Activated T-cell treated with anti-CD3 and anti-CD28 coated beads, Interleukin-2, amount 50 U/mL, for 24 hours (primary cell): ENCODE measurements around the gene TPSG1.

Source experiments
- DNase-seq: peaks from one replicate; pipeline ENCODE4 v3.0.0-alpha.2; 2020
- H3K27ac Mint-ChIP-seq: 2 replicates; pipeline ENCODE4 v1.8.0; 2020; ENCODE audit warnings: mild to moderate bottlenecking, mixed read lengths
- H3K27me3 Mint-ChIP-seq: 2 replicates; pipeline ENCODE4 v1.8.0; 2020; ENCODE audit warnings: mixed read lengths
- H3K36me3 Mint-ChIP-seq: 2 replicates; pipeline ENCODE4 v1.8.0; 2020; ENCODE audit warnings: low read depth, mixed read lengths
- H3K4me1 Mint-ChIP-seq: 2 replicates; pipeline ENCODE4 v1.8.0; 2020; ENCODE audit warnings: low read depth, mixed read lengths
- H3K4me3 Mint-ChIP-seq: 2 replicates; pipeline ENCODE4 v1.8.0; 2020; ENCODE audit warnings: mild to moderate bottlenecking, moderate library complexity, mixed read lengths
- H3K9me3 Mint-ChIP-seq: 2 replicates; pipeline ENCODE4 v1.8.0; 2020; ENCODE audit warnings: mixed read lengths

Gene TPSG1

DNA sequence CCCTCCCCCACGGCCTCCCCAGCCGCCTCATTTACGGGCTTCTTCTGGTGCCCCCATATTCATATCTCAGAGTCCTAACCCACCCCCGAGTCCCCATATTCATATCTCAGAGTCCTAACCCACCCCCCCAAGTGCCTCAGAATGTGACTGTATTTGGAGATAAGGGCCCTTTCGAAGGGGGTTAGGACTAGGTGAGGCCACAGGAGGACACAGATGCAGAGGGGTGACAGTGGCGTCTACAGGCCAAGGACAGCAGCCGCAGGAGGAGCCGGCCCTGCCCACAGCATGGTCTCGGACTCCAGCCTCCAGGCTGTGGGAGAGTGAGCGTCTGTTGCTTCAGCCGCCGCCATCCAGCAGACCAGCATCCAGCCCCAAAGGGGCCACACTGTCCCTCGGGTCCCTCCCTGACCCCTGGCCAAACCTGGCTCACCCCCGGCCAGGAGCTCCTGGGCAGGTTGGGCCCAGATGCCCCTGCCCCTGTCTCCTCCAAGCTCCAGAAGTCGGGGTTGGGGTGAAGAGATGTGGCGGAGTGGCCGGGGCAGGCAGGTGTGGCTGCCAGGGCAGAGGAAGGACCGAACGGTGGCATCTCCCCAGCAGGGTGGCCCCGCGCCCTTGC, 46.7 kb downstream of the TPSG1 start:
- Mint-ChIP-seq H3K4me1 (no peaks in the 10 kb centered on the region), H3K36me3 (no peaks in the 10 kb centered on the region), H3K9me3 (no peaks in the 10 kb centered on the region), H3K27me3 (no peaks in the 10 kb centered on the region), H3K4me3 (no peak overlapping the region), H3K27ac (no peak overlapping the region)
- no peak for DNase-seq

DNA sequence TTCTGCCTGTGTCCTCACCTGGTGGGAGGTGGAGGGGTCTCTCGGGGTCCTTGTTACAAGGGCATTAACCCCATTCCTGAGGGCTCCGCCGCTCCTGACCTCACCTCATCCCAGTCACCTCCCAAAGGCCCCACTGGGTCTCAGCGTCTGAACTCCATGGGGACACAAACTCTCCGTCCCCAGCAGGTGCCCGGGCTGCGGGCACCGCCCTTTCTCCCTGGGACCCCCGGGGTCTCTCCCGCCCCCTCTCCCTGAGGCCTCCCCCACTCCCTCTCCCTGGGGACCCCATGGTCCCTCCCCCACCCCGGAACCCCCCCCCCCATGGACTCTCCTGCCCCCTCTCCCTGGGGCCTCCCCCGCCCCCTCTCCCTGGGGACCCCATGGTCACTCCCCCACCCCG, 47.3 kb downstream of the TPSG1 start:
- H3K36me3 Mint-ChIP-seq, result no peaks in the 10 kb centered on the region
- no peak overlapping the region for H3K4me3 Mint-ChIP-seq
- no peak for DNase-seq
- H3K27ac Mint-ChIP-seq, result no peak overlapping the region
- H3K4me1 Mint-ChIP-seq, result no peaks in the 10 kb centered on the region
- H3K9me3 Mint-ChIP-seq, result no peaks in the 10 kb centered on the region
- no peaks in the 10 kb centered on the region for H3K27me3 Mint-ChIP-seq

DNA sequence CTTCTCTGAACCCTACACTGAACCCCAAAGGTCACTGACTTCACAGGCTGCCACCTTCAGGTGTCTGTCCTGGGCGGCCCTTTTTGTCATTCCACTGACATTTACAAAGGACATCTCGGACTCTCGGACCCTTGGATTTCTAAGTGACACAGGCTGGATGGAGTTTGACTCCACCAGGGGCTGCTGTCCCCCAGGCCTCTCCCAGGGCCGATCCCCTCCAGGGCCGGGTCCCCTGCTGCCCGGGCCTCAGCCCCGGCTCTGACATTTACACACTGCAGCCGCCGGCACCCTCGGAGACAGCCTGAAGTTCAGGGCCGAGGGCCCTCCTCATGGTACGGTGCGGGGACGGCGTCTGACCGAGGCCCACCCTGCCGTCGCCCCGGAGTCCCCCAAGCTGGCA, 48.0 kb downstream of the TPSG1 start:
- Mint-ChIP-seq H3K9me3 (no peaks in the 10 kb centered on the region), H3K27ac (no peak overlapping the region), H3K36me3 (no peaks in the 10 kb centered on the region), H3K4me3 (no peak overlapping the region), H3K27me3 (no peaks in the 10 kb centered on the region), H3K4me1 (no peaks in the 10 kb centered on the region)
- DNase-seq, result no peak

DNA sequence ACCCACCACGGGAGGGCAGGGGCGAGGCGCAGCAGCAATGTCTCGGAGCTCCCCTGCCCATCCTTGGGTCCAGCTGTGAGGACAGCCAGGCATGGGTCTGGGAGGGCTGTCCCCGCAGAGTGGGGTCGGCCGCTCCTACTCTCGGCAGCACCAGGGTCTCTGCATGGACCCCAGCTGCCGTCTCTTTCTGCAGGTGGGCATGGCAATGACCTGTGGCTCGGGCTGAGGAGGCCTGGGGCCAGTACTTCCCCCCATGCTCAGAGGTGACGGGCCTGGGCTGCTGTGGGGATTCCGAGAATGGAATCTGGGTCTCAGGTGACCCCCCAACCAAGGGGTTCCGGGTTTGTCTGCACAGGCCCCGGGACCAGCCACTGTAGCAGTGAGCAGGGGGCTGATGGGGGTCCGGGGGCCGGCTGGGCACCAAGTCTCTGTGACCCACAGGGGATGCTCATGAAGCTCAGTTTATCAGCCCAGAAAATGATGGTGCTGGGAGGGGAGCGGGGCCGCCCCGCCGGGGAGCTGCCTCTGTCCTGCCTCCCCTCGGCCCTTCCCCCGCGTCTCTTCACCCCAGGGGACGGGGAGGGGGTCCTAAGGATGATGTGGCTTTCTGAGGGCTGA, 48.7 kb downstream of the TPSG1 start:
- no peaks in the 10 kb centered on the region for H3K36me3 Mint-ChIP-seq
- no peak overlapping the region for H3K27ac Mint-ChIP-seq
- no peak overlapping the region for H3K4me3 Mint-ChIP-seq
- H3K27me3 Mint-ChIP-seq, result no peaks in the 10 kb centered on the region
- H3K9me3 Mint-ChIP-seq, result no peaks in the 10 kb centered on the region
- no peaks in the 10 kb centered on the region for H3K4me1 Mint-ChIP-seq
- no peak for DNase-seq

DNA sequence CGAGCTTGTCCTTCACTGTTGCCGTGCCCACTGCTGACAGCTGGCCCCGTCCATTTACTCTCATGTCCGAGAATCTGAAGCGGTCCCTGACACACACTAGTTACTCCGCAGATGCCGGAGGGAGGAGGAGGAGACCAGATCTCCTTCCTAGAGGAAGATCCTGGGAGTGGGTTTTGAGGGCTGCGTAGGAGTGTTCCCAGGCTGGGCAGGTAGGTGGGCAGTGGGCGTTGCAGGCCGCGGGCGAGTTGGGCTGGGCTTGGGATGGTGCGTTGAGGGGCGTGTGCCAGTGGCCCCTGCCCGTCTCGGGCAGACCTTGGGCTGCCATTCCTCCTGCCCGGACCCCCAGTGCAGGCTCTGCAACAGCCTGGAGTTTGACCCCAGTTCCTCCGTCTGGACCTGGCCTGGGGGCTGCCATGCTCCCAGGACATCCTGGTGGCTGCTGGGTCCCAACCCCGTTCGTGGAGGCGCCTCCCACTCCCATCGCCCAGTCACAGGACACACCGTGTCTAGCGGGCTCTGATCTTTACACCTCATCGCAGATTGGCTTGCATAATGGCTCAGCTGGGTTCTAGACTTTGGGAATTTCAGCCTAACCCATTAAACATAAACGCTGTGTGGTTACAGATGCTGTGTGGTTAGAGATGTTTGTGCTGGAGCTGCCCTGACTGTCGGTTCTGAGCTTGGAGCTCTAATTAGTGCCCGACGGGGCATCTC, 49.3 kb downstream of the TPSG1 start:
- DNase-seq, result no peak
- no peaks in the 10 kb centered on the region for H3K9me3 Mint-ChIP-seq
- no peaks in the 10 kb centered on the region for H3K4me1 Mint-ChIP-seq
- no peaks in the 10 kb centered on the region for H3K36me3 Mint-ChIP-seq
- no peaks in the 10 kb centered on the region for H3K27me3 Mint-ChIP-seq
- H3K4me3 Mint-ChIP-seq, result no peak overlapping the region
- H3K27ac Mint-ChIP-seq, result no peak overlapping the region

DNA sequence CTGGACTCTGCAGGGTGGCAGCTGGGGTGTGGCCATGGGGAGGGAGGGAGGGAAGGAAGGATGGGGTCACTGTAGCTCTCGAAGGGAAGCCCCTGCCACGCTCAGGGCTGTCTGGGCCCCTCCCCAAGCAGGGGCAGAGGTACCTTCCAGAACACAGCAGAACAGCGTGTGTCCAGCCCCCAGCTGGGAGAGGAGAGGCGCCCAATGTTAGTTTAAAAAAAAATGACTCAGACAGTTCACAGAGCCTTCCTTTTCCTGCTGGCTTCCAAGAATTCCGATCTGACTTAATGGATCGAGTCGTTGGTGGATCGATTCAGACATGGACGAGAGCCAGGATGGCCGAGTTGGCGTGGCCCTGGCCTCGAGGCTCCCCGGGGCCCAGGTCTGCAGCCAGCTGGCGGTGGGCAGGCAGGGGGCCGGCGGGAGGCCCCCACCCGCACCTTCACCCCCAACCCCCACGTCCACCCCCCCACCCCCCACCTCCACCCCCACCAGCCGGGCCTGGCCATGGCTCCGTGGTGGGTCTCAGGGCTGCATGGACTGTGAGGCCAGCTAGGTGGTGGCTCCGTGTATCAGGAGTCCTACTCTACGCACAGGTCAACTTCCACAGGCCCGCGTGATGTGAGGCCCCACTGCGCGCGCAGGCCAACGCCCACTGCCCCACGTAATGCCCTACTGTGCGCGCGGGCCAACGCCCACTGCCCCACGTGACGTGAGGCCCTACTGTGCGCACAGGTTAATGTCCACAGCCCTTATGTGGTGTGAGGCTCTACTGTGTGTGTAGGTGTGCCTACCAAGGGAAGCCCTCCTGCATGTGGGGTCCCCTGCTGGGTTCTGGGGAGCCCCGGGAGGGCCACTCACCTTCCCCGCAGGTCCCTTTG, 50.4 kb downstream of the TPSG1 start:
- Mint-ChIP-seq H3K4me1 (no peaks in the 10 kb centered on the region), H3K4me3 (no peak overlapping the region), H3K9me3 (no peaks in the 10 kb centered on the region), H3K27me3 (no peaks in the 10 kb centered on the region), H3K27ac (no peak overlapping the region), H3K36me3 (no peaks in the 10 kb centered on the region)
- no peak for DNase-seq

DNA sequence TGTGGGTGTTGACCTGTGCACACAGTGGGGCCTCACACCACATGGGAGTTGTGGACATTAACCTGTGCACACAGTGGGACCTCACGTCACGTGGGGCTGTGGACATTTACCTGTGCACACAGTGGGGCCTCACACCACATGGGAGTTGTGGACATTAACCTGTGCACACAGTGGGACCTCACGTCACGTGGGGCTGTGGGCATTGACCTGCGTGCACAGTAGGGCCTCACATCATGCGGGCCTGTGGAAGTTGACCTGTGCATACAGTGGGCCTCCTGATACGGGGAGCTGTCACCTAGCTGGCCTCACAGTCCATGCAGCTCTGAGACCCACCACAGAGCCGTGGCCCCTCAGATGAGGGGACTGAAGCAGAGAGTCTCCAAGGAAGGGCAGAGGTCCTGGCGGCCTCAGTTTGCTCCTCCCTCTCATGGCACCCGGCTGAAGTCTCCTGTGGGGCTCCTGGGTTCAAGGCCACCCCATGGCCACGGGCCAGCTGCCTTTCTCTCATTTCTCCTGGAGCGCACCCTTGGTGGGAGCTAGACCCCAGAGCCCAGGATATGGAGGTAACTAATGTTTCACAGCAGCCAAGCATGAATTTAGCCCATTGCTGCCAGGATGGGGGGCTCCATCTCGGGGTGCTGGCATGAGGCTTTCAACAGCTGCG, 51.1 kb downstream of the TPSG1 start:
- Mint-ChIP-seq H3K9me3 (no peaks in the 10 kb centered on the region), H3K36me3 (no peaks in the 10 kb centered on the region), H3K4me1 (no peaks in the 10 kb centered on the region), H3K27me3 (no peaks in the 10 kb centered on the region), H3K4me3 (no peak overlapping the region), H3K27ac (no peak overlapping the region)
- DNase-seq, result no peak

DNA sequence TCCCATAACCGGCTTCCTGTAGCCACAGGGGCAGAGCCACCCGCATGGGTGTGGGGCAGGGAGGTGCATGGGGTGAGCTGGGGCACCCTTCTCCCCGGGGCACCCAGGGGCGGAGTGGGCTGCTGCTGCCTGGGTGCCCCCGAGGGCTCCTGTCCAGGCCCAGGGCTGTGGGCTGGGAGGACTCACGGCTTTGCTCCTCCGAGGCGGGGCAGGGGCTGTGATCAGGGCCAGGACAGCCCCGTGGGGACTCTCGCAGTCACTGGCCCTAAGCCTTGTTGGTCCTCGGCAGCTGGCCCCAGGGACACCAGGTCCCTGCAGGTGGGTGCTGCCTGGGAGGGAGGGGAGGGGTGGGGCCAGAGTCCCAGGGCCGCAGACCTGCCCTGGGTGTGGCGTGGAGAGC, 52.4 kb downstream of the TPSG1 start:
- H3K27ac Mint-ChIP-seq, result no peak overlapping the region
- H3K9me3 Mint-ChIP-seq, result no peaks in the 10 kb centered on the region
- no peaks in the 10 kb centered on the region for H3K27me3 Mint-ChIP-seq
- no peaks in the 10 kb centered on the region for H3K4me1 Mint-ChIP-seq
- no peaks in the 10 kb centered on the region for H3K36me3 Mint-ChIP-seq
- no peak for DNase-seq
- H3K4me3 Mint-ChIP-seq, result no peak overlapping the region

DNA sequence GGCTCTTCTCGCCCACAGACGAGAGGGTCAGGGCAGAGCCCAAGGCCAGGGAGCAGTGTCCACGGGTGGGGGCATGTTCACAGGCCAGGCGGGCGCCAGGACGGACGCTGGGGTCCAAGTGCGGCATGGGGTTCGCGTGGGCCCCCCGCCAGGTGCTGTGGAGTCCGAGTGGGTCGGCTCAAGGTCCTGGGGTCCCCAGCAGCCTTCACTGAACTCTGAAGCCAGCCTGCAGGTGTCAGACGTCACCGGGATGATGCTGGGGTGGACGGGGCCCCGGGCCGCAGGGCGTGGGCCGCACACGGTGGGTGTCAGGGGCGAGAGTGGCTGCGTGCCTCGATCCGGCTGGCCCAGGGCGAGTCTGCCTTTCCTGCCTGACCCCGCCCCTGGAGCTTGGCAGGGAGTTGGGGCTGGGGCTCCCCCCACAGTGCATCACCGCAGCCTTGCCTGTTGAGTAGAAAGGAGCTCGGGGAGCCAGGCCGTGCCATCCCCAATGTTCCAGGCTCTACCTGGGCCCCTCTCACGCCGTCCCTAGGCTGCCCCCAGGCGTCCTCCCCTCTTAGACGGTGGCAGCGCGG, 53.1 kb downstream of the TPSG1 start:
- no peaks in the 10 kb centered on the region for H3K36me3 Mint-ChIP-seq
- H3K4me1 Mint-ChIP-seq, result no peaks in the 10 kb centered on the region
- no peaks in the 10 kb centered on the region for H3K9me3 Mint-ChIP-seq
- no peaks in the 10 kb centered on the region for H3K27me3 Mint-ChIP-seq
- no peak overlapping the region for H3K27ac Mint-ChIP-seq
- H3K4me3 Mint-ChIP-seq, result no peak overlapping the region
- no peak for DNase-seq
